Right lobe of liver (tissue), 6 donors: Measurements from ENCODE around the gene ALCAM. TPM values are rescaled to one million over a fixed set of nuclear protein-coding genes. Genes with fewer than 3 reads are reported as not detected.

Experiments
- ATAC-seq, 4 donors: fragments of 200-7000 bp; cut with Tn5 transposase; one replicate each; pipeline ENCODE4 v1.9.1; 2020; ENCODE audit warnings: mild to moderate bottlenecking in 4 of 4, moderate library complexity in 4 of 4
- DNase-seq, 3 donors: peaks; one replicate each; pipeline ENCODE4 v3.0.0-alpha.2; 2020
- H3K27ac ChIP-seq, 3 donors: fragments of 200-600 bp; one replicate each; pipeline ENCODE4 v1.8.0; 2022
- H3K27me3 ChIP-seq, 2 donors: fragments of 200-600 bp; one replicate each; pipeline ENCODE4 v1.8.0; 2022
- H3K36me3 ChIP-seq, 4 donors: fragments of 200-600 bp; sonication (generic) in 1 of 4; one replicate each; pipeline versions ENCODE4 v1.5.1 to v1.8.0; 2017 to 2022; ENCODE audit warnings: control low read depth in 1 of 4
- H3K4me1 ChIP-seq, 4 donors: fragments of 200-600 bp; sonication (generic) in 1 of 4; one replicate each; pipeline versions ENCODE4 v1.5.1 to v1.8.0; 2017 to 2022; ENCODE audit warnings: control low read depth in 1 of 4
- H3K4me3 ChIP-seq, 3 donors: fragments of 200-600 bp; one replicate each; pipeline ENCODE4 v1.8.0; 2022
- H3K9me3 ChIP-seq, 4 donors: fragments of 200-600 bp; sonication (generic) in 1 of 4; one replicate each; pipeline versions ENCODE4 v1.5.1 to v1.8.0; 2017 to 2022; ENCODE audit warnings: control low read depth in 1 of 4
- POLR2A ChIP-seq: fragments of 450-650 bp; IDR thresholded peaks from one replicate; pipeline ENCODE4 v1.6.1; 2017; ENCODE audit warnings: antibody characterized with exemption, mild to moderate bottlenecking
- WGBS: methylation state at CpG from one replicate; pipeline ENCODE4 v1.1.6; 2018; ENCODE audit warnings: low coverage, low lambda C conversion rate; ENCODE audit not compliant: insufficient coverage; ENCODE audit errors: missing lambda C conversion rate; 5-methylcytosine and 5-hydroxymethylcytosine counted together
- intact Hi-C, 2 donors: fragments of 100-400 bp; cut with DNase I; formaldehyde crosslinking; loops; one replicate each; pipeline versions ENCODE4 v1.11.2 to v1.14.1; 2022
- total RNA-seq, 6 experiments: library from RNA; depleted of rRNA in 2 of 6; stranded (reverse); fragments of >200 nt in 2 of 6; fragmentation: NEBNext Ultra II Directional in 3 of 6; extraction: Animal tissue kit (Norgen Biotek cat#: 25700) in 3 of 6; gene quantifications; one replicate each; pipeline versions ENCODE4 v1.1.0 to v1.2.4, GENCODE V29; 2016 to 2023
- TF ChIP-seq, protein P1 (sequence below), 4 donors: fragments of 200-600 bp in 3 of 4; fragments of 450-650 bp in 1 of 4; IDR thresholded peaks; one replicate each; pipeline versions ENCODE4 v1.5.1 to v1.8.0; 2016 to 2022; ENCODE audit warnings: antibody characterized with exemption in 4 of 4, mild to moderate bottlenecking in 2 of 4
- donor health status: DM: no; HTN: yes; CAD: no.
- donor health status: DM: no; HTN: no; CAD: no.
- donor health status: DM: no; HTN: no; CAD: no.
- donor health status: DM: no; HTN: yes; CAD: no.
- donor health status: DM: no; HTN: yes; CAD: no.

Gene ALCAM
- total RNA-seq, 6 experiments from 2014 or later, result 21.9 to 43.4 (median 34.5) TPM

DNA sequence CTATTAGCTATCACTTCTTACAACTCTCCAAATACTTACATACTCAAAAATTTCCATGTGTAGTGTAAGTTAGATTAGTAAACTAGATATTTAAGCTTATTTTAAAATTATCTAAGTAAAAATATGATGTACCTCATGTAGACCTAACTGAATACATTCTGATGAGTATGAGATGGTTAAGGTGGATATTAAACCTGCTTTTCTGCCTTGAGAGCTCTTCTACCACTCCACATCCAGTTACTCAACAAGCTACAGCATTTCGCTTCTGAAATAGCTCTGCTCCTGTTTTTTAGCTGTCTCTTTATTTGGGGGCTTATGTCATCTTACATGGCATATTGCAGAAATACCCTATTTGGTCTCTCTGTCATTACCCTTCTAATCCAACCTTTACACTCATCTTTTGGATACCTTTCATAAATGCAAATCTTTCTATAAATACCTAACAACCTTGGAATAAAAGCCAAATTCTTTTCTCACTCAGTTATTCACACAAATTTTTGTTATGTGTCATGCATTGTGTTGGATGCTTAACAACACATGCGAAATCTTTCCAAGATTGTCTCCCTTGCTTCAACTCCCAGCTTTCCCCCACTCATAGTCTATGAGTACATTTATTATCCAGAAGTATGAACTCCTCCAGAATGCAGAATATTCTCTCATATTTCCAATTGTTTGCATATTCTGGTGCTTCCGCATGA, 92.0 kb downstream of the ALCAM start:
- no peaks in the 10 kb centered on the region for H3K9me3 ChIP-seq
- 86% methylated on average over 3 of the region's 3 CpGs for WGBS
- no peak for DNase-seq
- ATAC-seq, result no peak
- H3K27me3 ChIP-seq, result no peaks in the 10 kb centered on the region
- TF ChIP-seq, protein P1, sequence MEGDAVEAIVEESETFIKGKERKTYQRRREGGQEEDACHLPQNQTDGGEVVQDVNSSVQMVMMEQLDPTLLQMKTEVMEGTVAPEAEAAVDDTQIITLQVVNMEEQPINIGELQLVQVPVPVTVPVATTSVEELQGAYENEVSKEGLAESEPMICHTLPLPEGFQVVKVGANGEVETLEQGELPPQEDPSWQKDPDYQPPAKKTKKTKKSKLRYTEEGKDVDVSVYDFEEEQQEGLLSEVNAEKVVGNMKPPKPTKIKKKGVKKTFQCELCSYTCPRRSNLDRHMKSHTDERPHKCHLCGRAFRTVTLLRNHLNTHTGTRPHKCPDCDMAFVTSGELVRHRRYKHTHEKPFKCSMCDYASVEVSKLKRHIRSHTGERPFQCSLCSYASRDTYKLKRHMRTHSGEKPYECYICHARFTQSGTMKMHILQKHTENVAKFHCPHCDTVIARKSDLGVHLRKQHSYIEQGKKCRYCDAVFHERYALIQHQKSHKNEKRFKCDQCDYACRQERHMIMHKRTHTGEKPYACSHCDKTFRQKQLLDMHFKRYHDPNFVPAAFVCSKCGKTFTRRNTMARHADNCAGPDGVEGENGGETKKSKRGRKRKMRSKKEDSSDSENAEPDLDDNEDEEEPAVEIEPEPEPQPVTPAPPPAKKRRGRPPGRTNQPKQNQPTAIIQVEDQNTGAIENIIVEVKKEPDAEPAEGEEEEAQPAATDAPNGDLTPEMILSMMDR (IDR thresholded peaks at IDR 0.05), result no peak
- no peak for TF ChIP-seq POLR2A
- no peaks in the 10 kb centered on the region for H3K36me3 ChIP-seq
- no peak overlapping the region for H3K27ac ChIP-seq
- H3K4me1 ChIP-seq, result no peaks in the 10 kb centered on the region
- H3K4me3 ChIP-seq, result no peak overlapping the region
- intact Hi-C loops, result no loop called here

DNA sequence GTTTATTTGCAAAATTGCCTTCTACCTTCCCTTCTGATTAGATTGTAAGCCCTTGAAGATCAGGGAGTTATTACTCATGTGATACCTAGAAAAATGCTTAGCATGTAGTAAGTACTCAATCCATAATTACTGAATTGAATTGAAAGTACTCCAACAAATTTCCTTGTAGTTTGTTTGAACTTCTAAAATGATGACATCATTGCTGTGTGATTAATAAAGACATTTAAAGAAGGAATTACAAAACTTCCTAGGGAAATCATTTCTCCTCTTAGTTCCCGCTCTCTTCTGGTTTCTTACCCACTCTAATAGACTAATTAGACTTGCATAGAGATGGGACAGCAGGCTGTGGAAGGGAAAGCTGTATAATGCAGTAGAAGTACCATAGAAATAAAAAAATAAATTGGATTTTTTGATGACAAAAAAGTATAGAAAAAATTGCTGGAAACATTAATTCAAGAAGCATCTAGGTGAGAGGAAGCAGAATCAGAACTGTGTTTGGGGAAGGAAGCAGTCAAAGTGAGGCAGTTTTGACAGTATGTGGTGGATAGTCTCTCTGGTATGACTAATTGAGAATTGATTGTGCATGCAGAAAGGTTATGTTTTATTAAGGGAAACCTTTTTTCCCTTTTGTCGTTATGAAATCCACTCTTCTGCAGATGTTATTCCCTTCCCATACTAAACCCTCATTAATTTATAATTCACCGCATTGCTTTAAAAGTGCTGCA, 93.0 kb downstream of the ALCAM start:
- Histone ChIP-seq H3K4me1 (no peaks in the 10 kb centered on the region), H3K36me3 (no peaks in the 10 kb centered on the region), H3K9me3 (no peaks in the 10 kb centered on the region), H3K27ac (no peak overlapping the region), H3K4me3 (no peak overlapping the region), H3K27me3 (no peaks in the 10 kb centered on the region)
- intact Hi-C loops, result no loop called here
- ATAC-seq (peak in 1 of 4 donors; percentile 44), DNase-seq (no peak)
- TF ChIP-seq, protein P1 (IDR thresholded peaks at IDR 0.05), result no peak
- no peak for TF ChIP-seq POLR2A
- WGBS, result 74% methylated on average over 3 of the region's 3 CpGs

DNA sequence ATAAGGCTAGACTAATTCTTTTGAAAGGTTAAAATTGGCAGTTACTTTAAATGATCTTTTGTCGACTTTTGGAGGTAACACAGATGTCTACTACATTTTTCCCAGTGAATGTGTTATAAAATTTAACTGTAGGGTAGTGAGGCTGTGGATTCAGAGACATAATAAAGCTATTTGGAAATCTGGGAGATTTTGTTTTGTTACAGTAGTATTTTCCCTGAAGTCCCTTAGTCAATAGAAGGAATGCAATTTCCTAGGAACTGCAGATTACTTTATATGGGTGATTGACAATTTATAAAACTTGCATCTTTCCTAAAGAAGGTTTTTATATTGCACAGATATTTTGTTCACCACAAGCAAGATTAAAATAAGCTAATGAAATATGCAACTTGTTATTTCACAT, 96.9 kb downstream of the ALCAM start:
- no peaks in the 10 kb centered on the region for H3K36me3 ChIP-seq
- no peak for ATAC-seq
- no peak overlapping the region for H3K27ac ChIP-seq
- WGBS, result 67% methylated on average over 1 of the region's 1 CpG
- no peak overlapping the region for H3K4me3 ChIP-seq
- no peaks in the 10 kb centered on the region for H3K9me3 ChIP-seq
- no peak for DNase-seq
- intact Hi-C loops, result no loop called here
- peaks cover 0 to 25% (median 5%) of the 10 kb centered on the region in 4 donors for H3K4me1 ChIP-seq
- H3K27me3 ChIP-seq, result no peaks in the 10 kb centered on the region
- no peak for TF ChIP-seq POLR2A
- TF ChIP-seq, protein P1 (IDR thresholded peaks at IDR 0.05), result no peak

DNA sequence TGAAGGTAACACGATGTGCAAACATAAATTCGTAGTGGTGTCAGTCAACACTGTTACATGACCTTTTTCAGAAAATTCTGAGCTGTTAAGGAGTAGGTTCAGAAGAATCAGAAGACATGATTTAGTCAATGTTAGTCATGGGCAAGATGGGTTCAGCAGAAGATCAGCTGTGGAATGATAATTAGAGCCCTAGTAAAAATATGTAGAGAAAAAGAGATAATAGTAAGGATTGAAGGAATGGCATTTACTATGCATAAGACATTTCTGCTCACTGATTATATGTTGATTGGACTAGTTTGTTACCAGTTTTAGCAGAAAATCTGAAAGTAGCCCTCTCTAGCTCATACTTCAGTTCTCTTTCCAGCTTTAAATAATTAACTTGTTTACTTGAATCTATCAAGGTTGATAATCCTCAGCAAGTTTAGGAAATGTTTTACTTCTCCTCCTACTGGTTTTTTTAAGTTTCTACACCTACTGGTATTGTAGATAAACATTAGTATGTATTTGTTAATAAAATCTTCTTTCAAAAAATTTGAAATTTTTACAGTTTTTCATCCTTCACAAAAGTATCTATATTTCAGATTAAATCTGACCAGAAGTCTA, 98.6 kb downstream of the ALCAM start:
- Histone ChIP-seq H3K4me3 (no peak overlapping the region), H3K36me3 (no peaks in the 10 kb centered on the region), H3K4me1 (peaks cover 0 to 25% (median 5%) of the 10 kb centered on the region in 4 donors), H3K9me3 (no peaks in the 10 kb centered on the region), H3K27ac (no peak overlapping the region), H3K27me3 (no peaks in the 10 kb centered on the region)
- DNase-seq (no peak), ATAC-seq (peak in 3 of 4 donors; percentile 43 to 58 (median 47))
- WGBS, result 31% methylated on average over 2 of the region's 2 CpGs
- intact Hi-C loops, result no loop called here
- TF ChIP-seq POLR2A, result no peak
- TF ChIP-seq, protein P1 (IDR thresholded peaks at IDR 0.05), result no peak
